Measurements from ENCODE around the gene CENATAC. TPM values are rescaled to one million over a fixed set of nuclear protein-coding genes. Genes with fewer than 3 reads are reported as not detected.

Gene CENATAC
- polyA plus RNA-seq, 1 donor: 35.0 TPM

DNA sequence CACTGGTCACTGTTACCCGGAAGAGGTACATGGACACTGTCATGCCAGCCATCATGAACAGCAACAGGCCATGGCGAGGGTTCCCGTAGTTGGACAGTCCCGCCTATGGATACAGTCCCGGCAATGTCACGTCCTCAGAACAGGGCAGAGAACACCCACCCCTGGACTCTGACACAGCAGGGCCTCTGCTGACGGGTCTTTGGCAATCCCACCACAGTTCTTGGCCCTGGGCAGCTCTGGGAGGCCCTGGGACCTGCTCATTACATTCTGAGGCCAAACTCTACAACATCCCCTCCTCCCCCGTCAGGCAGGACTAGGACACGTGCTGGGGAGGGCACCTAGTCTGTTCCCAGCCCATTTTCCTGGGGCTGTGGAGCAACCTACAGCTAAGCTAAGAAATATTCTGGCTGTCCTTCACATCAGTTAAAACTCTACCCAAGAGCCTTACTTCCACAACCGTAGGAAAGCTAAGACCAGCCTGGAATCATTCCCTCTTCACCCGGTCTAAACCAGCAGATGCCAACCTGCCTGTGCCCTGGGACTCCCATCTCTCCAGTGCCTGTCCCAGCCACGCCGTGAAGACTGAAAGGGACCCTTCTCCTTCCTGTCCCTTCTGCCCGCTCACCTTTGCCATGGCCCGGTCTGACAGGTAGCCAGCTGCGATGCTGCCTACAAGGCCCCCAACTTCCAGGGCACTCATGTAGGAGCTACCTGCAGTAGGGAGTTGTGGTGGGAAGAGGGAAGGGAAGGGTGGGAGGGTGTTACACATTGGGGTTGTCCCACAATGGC is 28.2 kb downstream of the CENATAC start:
- Histone ChIP-seq H3K4me1 (ENCODE audit: control insufficient read depth, insufficient read depth, low read length) (peaks cover 62% of the 10 kb centered on the region), H3K27ac (ENCODE audit: low read length) (peak overlapping the region; percentile 93), H3K9me3 (ENCODE audit: control insufficient read depth, low read depth, low read length) (no peaks in the 10 kb centered on the region), H3K4me3 (ENCODE audit: low read length) (peak overlapping the region; percentile 96), H3K36me3 (ENCODE audit: control insufficient read depth, insufficient read depth, low read length) (peaks cover 53% of the 10 kb centered on the region), H3K27me3 (ENCODE audit: control insufficient read depth, insufficient read depth, low read length) (no peaks in the 10 kb centered on the region)
- peak; percentile 62 to 86 for DNase-seq
- no CpG with 5 or more reads among the region's 16 CpGs for WGBS (ENCODE audit: insufficient coverage, low lambda C conversion rate)

DNA sequence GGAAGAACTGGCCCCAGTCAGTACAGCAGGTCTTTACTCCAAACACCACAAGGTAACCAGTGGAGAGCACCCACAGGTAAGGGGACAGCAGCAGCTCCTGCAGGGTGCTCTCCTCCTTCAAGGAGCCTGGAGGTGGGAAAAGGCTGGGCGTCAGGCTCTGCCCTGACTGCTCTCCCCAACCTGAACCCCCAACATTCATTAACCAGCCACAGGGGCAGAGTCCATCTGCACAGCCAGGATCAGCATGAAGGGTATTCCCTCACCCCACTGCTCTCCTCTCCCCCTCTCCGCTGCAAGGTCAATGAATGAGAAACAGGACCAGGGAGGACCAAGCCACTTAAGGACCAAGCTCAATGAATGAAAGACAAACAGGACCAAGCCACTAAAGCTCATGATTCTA is 29.0 kb downstream of the CENATAC start:
- Histone ChIP-seq H3K27ac (ENCODE audit: low read length) (peak overlapping the region; percentile 93), H3K4me3 (ENCODE audit: low read length) (peak overlapping the region; percentile 96)

GRCh38 chr11:119027561-119028345 is 29.8 kb downstream of the CENATAC start:
- Histone ChIP-seq H3K4me1 (ENCODE audit: control insufficient read depth, insufficient read depth, low read length) (peaks cover 48% of the 10 kb centered on the region), H3K27ac (ENCODE audit: low read length) (peak overlapping the region; percentile 93)

More for the DNA sequence above, 29.0 kb downstream of the CENATAC start:
- Histone ChIP-seq H3K9me3 (ENCODE audit: control insufficient read depth, low read depth, low read length) (no peaks in the 10 kb centered on the region), H3K4me1 (ENCODE audit: control insufficient read depth, insufficient read depth, low read length) (peaks cover 55% of the 10 kb centered on the region), H3K36me3 (ENCODE audit: control insufficient read depth, insufficient read depth, low read length) (peaks cover 53% of the 10 kb centered on the region), H3K27me3 (ENCODE audit: control insufficient read depth, insufficient read depth, low read length) (no peaks in the 10 kb centered on the region)
- WGBS (ENCODE audit: insufficient coverage, low lambda C conversion rate): no CpG with 5 or more reads among the region's 2 CpGs
- DNase-seq: peak; percentile 73 to 90

DNA sequence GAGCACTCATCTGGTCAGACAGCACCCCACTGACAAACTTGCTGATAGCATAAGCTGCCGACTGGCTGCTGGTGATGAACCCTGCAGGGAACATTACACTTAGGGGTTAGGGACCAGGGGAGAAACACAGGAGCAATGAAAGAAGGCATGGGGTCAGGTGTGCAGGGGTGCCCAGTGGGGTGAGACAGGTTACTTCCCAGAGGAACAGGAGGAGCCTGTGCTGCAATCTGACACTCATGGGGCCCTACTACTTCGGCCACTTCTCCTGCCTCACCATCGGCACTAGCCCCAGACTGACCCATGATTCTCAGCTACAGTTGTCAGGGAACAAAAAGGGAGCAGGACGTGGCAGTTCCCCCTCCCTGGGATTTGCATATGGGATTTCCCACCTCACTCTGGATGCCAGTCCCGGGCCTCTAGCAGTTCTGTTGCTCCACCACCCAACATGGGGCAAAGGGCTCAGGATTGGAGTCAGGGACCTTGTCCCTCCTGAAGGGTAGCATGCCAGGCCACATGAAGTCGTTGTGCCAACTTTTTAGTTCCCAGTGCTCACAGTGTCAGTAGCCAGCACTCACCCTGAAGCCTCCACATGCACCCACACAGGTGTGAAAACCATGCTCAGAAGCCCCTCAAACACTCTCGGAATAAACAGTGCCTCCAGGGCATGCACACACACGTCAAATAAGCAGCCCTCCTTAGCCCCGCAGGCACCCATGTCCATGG is 30.6 kb downstream of the CENATAC start:
- Histone ChIP-seq H3K4me3 (ENCODE audit: low read length) (peak overlapping the region; percentile 96), H3K9me3 (ENCODE audit: control insufficient read depth, low read depth, low read length) (no peaks in the 10 kb centered on the region), H3K27ac (ENCODE audit: low read length) (peak overlapping the region; percentile 93), H3K4me1 (ENCODE audit: control insufficient read depth, insufficient read depth, low read length) (peaks cover 40% of the 10 kb centered on the region), H3K36me3 (ENCODE audit: control insufficient read depth, insufficient read depth, low read length) (peaks cover 40% of the 10 kb centered on the region), H3K27me3 (ENCODE audit: control insufficient read depth, insufficient read depth, low read length) (no peaks in the 10 kb centered on the region)
- peak in 1 of 2 donors; percentile 32 for DNase-seq
- no CpG with 5 or more reads among the region's 9 CpGs for WGBS (ENCODE audit: insufficient coverage, low lambda C conversion rate)

More at GRCh38 chr11:119027561-119028345, 29.8 kb downstream of the CENATAC start:
- no peak for DNase-seq
- Histone ChIP-seq H3K36me3 (ENCODE audit: control insufficient read depth, insufficient read depth, low read length) (peaks cover 46% of the 10 kb centered on the region), H3K27me3 (ENCODE audit: control insufficient read depth, insufficient read depth, low read length) (no peaks in the 10 kb centered on the region), H3K9me3 (ENCODE audit: control insufficient read depth, low read depth, low read length) (no peaks in the 10 kb centered on the region), H3K4me3 (ENCODE audit: low read length) (peak overlapping the region; percentile 96)
- WGBS (ENCODE audit: insufficient coverage, low lambda C conversion rate): no CpG with 5 or more reads among the region's 9 CpGs

DNA sequence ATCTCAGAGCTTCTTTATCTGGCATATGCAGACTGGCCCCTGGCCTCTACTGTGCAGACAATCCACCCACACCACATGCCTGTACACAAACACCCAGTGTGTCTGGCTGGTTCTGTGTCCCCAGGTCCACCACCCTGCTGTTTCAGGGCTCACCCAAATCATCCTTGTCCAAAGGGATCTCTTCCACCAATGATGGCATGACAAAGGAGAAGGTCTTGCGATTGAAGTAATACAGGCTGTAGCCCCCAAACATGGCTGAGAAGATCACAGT is 31.1 kb downstream of the CENATAC start:
- WGBS (ENCODE audit: insufficient coverage, low lambda C conversion rate): no CpG with 5 or more reads among the region's 1 CpG
- Histone ChIP-seq H3K27me3 (ENCODE audit: control insufficient read depth, insufficient read depth, low read length) (no peaks in the 10 kb centered on the region), H3K4me3 (ENCODE audit: low read length) (peak overlapping the region; percentile 96), H3K36me3 (ENCODE audit: control insufficient read depth, insufficient read depth, low read length) (peaks cover 35% of the 10 kb centered on the region), H3K27ac (ENCODE audit: low read length) (peak overlapping the region; percentile 93), H3K9me3 (ENCODE audit: control insufficient read depth, low read depth, low read length) (no peaks in the 10 kb centered on the region), H3K4me1 (ENCODE audit: control insufficient read depth, insufficient read depth, low read length) (peaks cover 37% of the 10 kb centered on the region)
- no peak for DNase-seq

DNA sequence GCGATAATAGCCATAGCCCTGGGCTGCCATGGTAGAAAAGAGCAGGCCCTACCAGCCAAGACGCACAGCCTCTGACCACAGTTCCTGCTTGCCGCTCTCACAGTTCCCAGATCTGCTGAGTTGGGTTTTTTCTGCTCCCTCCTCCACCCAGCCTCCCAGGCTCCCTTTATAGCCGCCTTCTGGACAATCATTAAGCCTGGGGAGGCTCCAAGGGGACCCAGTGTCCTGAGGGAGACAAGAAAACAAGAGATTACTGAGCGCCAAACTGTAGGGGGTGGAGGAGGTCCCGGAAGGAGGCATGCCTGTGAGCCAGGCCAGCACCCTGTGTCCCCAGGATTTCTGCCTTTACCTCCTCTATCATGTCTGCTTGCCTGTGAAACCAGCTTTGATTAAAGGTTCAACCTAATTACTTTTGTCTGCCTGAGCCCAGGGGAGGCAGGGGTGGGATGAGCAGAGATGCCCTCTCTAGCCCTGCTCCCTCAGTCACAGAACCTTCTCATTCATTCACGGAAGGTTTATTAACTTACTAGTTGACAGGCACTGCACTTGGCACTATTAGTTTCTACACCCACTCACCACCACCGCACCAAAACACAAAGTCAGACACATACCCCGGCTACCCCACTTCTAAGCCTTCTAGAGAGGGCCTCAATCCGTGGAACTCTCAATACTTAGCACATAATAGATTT is 31.5 kb downstream of the CENATAC start:
- WGBS (ENCODE audit: insufficient coverage, low lambda C conversion rate): no CpG with 5 or more reads among the region's 10 CpGs
- H3K9me3 ChIP-seq (ENCODE audit: control insufficient read depth, low read depth, low read length): no peaks in the 10 kb centered on the region

GRCh38 chr11:119030029-119030328 is 32.0 kb downstream of the CENATAC start:
- peak overlapping the region; percentile 96 for H3K4me3 ChIP-seq (ENCODE audit: low read length)
- H3K27me3 ChIP-seq (ENCODE audit: control insufficient read depth, insufficient read depth, low read length): no peaks in the 10 kb centered on the region
- DNase-seq: no peak
- H3K4me1 ChIP-seq (ENCODE audit: control insufficient read depth, insufficient read depth, low read length): peaks cover 28% of the 10 kb centered on the region
- peaks cover 26% of the 10 kb centered on the region for H3K36me3 ChIP-seq (ENCODE audit: control insufficient read depth, insufficient read depth, low read length)
- no CpG with 5 or more reads among the region's 13 CpGs for WGBS (ENCODE audit: insufficient coverage, low lambda C conversion rate)
- H3K27ac ChIP-seq (ENCODE audit: low read length): peak overlapping the region; percentile 93
- no peaks in the 10 kb centered on the region for H3K9me3 ChIP-seq (ENCODE audit: control insufficient read depth, low read depth, low read length)

More for the DNA sequence above, 31.5 kb downstream of the CENATAC start:
- H3K4me1 ChIP-seq (ENCODE audit: control insufficient read depth, insufficient read depth, low read length): peaks cover 33% of the 10 kb centered on the region
- H3K4me3 ChIP-seq (ENCODE audit: low read length): peak overlapping the region; percentile 96
- H3K36me3 ChIP-seq (ENCODE audit: control insufficient read depth, insufficient read depth, low read length): peaks cover 31% of the 10 kb centered on the region
- no peaks in the 10 kb centered on the region for H3K27me3 ChIP-seq (ENCODE audit: control insufficient read depth, insufficient read depth, low read length)
- peak; percentile 90 to 95 for DNase-seq
- peak overlapping the region; percentile 93 for H3K27ac ChIP-seq (ENCODE audit: low read length)

GRCh38 chr11:119030329-119031047 is 32.5 kb downstream of the CENATAC start, which contains the start of gene SLC37A4:
TSS of gene SLC37A4 (minus strand) at chr11:119030877.
- no CpG with 5 or more reads among the region's 67 CpGs for WGBS (ENCODE audit: insufficient coverage, low lambda C conversion rate)
- peak within 1 kb of the TSS; percentile 93 for H3K27ac ChIP-seq (ENCODE audit: low read length)
- peaks cover 21% of the 10 kb centered on the region for H3K36me3 ChIP-seq (ENCODE audit: control insufficient read depth, insufficient read depth, low read length)
- H3K27me3 ChIP-seq (ENCODE audit: control insufficient read depth, insufficient read depth, low read length): no peaks in the 10 kb centered on the region
- peaks cover 23% of the 10 kb centered on the region for H3K4me1 ChIP-seq (ENCODE audit: control insufficient read depth, insufficient read depth, low read length)
- peak within 1 kb of the TSS; percentile 96 for H3K4me3 ChIP-seq (ENCODE audit: low read length)
- no peaks in the 10 kb centered on the region for H3K9me3 ChIP-seq (ENCODE audit: control insufficient read depth, low read depth, low read length)
- peak; percentile 98 to 99 for DNase-seq

DNA sequence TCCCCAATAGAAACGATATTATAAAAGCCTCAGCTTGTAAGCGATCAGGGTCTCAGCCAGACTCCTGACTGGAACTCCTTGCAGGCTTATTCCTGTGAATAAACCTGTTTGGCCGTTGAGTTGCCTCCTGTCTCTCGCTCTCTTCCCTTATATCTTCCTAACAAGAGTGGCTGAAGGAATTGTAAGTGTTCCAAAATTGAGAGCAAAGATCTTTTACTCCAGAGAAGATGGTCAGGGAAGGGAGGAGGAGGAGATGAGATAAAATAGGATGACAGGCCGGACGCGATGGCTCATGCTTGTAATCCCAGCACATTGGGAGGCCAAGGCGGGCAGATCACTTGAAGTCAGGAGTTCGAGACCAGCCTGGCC is 34.0 kb downstream of the CENATAC start:
- H3K36me3 ChIP-seq (ENCODE audit: control insufficient read depth, insufficient read depth, low read length): peaks cover 8% of the 10 kb centered on the region
- H3K27me3 ChIP-seq (ENCODE audit: control insufficient read depth, insufficient read depth, low read length): no peaks in the 10 kb centered on the region
- H3K4me1 ChIP-seq (ENCODE audit: control insufficient read depth, insufficient read depth, low read length): peaks cover 10% of the 10 kb centered on the region
- no peak for DNase-seq
- 80% methylated on average over 1 of the region's 9 CpGs for WGBS (ENCODE audit: insufficient coverage, low lambda C conversion rate)
- no peak overlapping the region for H3K4me3 ChIP-seq (ENCODE audit: low read length)
- no peaks in the 10 kb centered on the region for H3K9me3 ChIP-seq (ENCODE audit: control insufficient read depth, low read depth, low read length)
- no peak overlapping the region for H3K27ac ChIP-seq (ENCODE audit: low read length)

Data from large intestine (tissue), 3 donors.